T follicular helper cell (primary cell): ENCODE data around the gene PSMC3.

Experiments used
- DNase-seq: peaks from one replicate; pipeline ENCODE4 v3.0.0-alpha.2; 2020; ENCODE audit warnings: low read depth

The PSMC3 gene

DNA sequence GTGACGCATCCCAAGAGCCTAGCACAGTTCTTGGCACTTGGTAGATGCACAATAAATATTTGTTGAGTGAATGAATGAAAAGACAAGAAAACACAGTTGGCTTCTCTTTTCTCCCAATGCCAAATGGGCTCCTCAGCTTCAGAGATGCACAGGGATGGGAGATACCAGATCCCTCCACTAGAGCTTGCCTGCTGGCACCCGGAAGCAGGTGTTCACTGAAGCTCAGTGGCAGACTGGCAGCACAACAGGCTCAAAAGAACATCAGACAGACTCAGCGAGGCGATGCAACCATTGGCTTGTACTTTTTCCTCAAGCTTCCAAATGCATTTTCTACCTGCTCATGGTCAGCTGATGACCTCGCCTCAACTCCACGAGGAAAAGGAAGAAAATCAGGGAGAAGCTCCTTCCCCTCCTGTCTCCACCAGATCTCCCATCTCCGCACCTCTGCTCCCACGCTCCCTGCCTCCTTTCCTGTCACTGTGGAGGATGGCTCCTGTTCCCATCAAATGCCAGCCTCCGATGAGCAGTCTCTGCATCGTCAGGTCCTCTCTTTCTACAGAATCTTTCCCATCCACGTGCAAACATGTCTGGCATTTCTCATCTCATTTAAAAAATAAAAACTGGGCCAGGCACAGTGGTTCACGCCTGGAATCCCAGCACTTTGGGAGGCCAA lies 16.9 kb upstream of the PSMC3 start:
- DNase-seq: no peak

GRCh38 chr11:47442514-47442913 lies 16.3 kb upstream of the PSMC3 start:
- DNase-seq: no peak

- DNase-seq: no peak
Measured at GRCh38 chr11:47441421-47441820, 15.2 kb upstream of the PSMC3 start.

DNA sequence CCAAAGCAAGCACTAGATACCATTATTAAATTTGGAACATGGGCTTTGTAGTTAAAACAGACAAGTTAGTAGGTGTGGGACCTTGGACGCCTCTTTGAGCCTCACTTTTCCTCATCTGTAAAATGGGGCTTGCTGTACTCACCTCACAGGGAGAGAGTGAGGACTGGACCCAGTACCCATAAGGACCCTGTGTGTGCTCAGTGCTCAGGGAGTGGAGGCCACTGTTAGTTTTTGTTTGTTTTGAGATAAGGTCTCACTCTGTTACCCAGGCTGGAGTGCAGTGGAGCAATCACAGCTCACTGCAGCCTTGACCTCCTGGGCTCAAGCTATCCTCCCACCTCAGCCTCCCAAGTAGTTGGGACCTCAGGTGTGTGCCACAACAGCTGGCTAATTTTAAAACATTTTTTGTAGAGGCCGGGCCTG lies 13.8 kb upstream of the PSMC3 start:
- DNase-seq: no peak

- DNase-seq: no peak
Measured at GRCh38 chr11:47438721-47439120, 12.5 kb upstream of the PSMC3 start.

- DNase-seq: no peak
Measured at GRCh38 chr11:47437746-47438418, 11.6 kb upstream of the PSMC3 start.

DNA sequence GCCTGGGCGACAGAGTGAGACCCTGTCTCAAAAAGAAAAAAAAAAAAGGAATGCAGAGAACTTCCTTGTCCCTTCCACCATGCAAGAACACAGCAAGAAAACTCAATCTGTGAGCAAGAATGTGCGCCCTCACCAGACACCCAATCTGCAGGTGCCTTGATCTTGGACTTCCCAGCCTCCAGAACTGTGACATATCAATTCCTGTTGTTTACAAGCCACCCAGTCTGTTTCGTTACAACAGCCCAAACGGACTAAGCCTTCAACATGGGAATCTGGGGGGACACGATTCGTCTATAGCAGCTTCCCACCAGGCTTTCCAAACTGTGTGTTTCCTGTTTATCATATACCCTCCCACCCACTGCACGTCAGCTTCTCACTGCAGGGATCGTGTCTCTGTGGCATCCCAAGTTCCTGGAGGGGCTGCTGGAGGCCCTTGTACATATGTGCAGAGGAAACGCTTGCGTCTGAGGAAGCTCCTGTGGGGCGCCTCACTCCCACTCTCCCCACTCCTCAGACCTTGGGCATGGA lies 11.0 kb upstream of the PSMC3 start:
- no peak for DNase-seq

- no peak for DNase-seq
Measured at GRCh38 chr11:47436726-47437125, 10.5 kb upstream of the PSMC3 start.

DNA sequence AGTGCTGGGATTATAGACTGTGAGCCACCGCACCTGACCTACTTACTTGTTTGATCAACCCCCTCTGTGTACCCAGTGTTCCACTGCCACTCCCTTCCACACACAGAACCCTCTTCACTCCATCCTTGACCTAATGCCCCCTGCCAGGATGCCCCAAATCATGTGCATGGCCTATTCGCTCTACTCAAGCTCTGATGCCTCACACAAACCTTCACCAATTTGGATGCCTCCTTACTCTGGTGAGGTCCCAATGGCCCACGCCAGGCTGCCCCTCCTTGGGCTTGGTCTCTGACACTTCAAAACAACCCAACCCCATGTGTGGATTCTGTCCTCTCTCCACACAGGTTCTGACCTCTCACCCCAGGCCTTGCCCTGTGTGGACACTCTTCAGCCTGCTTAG lies 9.4 kb upstream of the PSMC3 start:
- DNase-seq: no peak

DNA sequence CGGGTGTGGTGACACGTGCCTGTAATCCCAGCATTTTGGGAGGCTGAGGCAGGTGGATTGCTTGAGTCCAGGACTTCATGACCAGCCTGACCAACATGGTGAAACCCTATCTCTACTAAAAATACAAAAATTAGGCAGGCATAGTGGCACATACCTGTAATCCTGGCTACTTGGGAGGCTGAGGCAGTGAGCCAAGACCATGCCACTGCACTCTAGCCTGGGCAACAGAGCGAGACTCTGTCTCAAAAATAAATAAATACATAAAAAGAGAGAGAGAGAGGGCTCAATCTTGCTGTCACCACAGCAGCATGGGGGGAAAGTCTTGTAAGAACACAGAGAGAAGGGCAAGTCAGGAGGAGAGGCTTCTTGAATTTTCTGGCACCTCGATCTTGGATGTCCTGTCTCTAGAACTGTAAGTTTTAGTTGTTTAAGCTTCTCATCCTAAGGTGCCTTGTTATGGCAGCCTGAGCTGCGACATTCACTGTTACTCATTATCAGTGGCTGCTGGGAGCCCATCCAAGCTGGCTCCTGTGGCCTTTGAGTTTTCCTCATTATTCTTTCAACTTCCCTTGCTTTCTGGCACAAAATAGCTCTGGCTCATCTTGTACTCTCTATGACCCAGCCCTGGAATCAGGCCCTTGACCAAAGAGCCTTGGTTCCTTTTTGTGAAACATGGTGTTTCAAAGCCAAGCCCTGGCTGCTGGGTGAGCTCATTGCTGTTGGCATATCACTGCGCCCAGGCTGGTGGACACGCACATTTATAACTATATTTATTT lies 8.0 kb upstream of the PSMC3 start:
- DNase-seq: no peak

DNA sequence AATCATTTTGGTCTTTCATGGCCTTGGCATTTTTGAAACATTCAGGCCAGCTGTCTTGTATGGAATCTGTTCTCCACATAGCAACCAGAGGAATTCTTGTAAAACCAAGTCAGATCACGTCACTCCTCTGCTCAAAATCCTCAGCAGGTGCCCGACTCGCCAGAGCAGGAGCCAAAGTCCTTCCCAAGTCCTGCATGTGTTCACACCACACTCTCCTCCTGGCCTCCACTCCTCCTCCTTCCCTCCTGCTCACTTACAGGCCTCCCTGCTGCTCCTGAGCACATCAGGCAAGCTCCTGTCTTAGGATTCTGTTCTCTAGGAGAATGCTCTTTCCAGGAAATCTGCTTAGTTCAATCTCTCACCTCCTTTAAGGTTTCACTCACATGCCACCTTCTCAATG lies 6.9 kb upstream of the PSMC3 start:
- no peak for DNase-seq

DNA sequence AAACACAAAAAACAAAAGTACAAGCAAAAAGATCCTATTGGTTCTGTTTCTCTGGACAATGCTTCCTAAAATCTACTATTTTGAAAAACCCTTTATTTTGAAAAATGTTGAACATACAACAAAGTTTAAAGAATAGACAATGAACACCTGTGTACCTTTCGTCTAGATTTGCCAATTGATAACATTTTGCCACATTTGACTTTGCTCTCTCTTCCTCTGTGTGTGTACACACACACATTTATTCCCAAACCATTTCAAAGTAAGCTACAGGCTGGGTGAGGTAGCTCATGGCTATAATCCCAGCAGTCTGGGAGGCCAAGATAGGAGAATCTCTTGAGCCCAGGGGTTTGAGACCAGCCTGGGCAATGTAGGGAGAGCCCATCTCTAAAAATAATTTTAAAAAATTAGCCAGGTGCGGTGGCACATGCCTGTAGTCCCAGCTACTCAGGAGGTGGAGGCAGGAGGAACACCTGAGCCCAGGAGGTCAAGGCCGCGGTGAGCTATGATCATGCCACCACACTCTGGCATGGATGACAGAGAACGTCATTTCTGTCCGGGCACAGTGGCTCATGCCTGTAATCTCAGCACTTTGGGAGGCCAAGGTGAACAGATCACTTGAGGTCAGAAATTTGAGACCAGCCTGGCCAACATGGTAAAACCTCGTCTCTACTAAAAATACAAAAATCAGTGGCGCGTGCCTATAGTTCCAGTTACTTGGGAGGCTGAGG lies 5.3 kb upstream of the PSMC3 start:
- no peak for DNase-seq

DNA sequence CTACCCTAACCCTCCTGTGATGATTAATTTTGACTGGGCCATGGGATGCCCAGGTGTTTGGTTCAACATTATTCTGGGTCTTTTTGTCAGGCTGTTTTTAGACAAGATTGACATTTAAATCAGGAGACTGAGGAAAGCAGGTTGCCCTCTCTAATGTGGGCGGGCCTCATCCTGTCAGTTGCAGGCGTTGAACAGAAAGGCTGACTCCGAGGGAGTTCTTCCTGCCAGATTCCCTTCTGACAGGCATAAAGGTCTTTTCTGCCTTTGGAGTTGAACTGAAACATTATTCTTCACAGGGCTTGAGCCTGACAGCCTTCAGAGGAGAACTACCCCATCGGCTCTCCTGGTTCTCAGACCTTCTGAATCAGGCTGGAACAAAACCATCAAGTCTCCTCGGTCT lies 4.3 kb upstream of the PSMC3 start:
- no peak for DNase-seq

DNA sequence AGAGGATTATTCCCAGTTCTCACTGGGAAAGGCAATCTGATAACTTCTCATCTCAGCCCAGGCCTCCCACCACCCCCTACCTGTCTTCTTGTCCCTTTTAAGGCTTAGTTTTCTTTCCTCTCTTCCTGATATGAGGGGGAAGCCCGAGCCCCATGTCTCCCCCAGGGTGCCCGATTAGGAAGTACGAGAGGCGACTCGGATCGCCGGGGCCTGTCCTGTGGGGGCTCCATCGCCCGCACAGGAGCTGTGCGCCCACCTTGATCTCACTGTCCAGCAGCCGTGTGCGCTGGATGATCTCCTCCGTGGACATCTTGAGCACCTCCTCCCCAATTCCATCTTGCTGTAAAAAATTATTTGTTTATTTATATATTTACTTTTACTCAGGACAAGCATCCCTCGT lies 628 bp downstream of the PSMC3 start:
- no peak for DNase-seq

DNA sequence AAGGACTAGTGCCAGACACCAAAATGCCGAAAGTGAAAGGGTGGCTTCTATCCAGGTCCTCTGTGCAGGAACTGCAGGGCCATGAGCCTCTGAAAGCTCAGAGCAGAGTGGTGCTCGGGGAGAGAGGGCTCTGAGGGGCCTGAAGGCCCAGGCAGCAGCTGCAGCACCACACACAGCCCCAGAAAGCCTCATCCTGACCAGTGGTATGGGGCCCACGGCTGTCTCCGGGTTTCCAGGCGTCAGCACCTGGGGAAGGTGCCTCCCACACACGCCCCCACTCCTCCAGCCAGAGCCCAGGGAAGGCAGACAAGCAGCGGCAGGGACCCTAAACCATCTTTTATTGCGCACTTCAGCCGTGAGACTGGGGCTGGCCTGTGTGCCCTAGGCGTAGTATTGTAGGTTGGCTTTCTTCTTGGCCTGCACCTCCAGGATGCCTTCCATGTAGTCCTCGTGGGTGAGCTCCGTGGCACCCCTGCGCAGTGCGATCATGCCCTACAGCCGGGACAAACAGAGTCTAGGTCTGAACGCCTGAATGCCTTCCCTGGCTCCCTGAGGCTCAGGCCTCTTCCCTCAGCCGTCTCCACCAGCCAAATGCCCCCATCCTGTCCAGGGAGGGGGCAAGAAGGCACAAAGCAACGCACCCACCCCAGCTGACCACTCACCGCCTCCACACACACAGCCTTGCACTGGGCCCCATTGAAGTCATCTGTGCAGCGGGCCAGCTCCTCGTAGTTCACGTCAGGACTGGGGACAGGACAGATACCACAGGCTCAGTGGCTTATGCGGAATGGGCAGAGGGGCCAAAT lies 7.6 kb downstream of the PSMC3 start:
- no peak for DNase-seq

DNA sequence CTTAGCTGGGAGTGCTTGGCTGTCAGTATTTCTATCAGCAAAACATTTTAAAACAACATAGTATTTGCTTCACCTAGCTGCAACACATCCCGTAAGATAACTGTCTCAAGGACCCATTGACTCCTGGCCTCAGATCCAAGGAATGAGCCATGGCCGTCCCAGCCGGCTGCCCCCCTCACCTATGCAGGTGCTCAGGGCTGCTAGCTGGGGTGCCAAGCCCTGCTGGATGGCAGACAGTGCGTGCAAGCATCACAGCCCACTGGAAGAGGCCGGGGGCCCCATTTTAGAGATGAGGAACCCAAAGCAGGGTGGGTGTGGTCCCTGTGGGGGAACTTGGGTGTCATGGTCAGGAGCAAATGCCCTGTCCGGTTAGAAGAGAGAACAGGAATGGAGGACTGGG lies 8.5 kb downstream of the PSMC3 start:
- no peak for DNase-seq

DNA sequence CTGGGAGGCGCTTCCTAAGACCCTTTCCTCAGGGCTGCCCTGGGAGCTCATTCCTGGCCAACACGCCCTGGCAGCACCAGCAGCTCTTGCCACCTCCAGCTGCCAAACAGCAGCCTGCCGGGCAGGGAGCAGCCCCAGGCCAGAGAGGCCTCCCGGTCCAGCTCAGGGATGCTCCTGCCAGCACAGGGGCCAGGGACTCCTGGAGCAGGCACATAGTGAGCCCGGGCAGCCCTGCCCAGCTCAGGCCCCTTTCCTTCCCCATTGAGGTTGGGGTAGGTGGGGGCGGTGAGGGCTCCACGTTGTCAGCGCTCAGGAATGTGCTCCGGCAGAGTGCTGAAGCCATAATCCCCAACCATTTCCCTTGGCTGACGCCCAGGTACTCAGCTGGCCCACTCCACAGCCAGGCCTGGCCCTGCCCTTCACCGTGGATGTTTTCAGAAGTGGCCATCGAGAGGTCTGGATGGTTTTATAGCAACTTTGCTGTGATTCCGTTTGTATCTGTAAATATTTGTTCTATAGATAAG lies 10.2 kb downstream of the PSMC3 start:
- DNase-seq: no peak

DNA sequence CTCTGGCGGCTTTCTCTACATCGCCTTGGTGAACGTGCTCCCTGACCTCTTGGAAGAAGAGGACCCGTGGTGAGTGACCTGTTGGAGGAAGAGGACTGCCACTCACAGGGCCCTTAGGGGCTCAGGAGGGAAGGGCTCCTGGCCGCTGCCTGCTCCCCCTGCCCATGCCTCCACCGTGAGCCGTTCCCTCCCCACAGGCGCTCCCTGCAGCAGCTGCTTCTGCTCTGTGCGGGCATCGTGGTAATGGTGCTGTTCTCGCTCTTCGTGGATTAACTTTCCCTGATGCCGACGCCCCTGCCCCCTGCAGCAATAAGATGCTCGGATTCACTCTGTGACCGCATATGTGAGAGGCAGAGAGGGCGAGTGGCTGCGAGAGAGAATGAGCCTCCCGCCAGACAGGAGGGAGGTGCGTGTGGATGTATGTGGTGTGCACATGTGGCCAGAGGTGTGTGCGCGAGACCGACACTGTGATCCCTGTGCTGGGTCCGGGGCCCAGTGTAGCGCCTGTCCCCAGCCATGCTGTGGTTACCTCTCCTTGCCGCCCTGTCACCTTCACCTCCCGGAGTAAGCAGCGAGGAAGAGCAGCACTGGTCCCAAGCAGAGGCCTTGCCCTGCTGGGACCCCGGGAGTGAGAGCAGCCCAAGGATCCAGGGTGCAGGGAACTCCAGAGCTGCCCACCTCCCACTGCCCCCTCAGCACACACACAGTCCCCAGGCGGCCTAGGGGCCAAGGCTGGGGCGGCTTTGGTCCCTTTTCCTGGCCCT lies 11.0 kb downstream of the PSMC3 start:
- DNase-seq: no peak

DNA sequence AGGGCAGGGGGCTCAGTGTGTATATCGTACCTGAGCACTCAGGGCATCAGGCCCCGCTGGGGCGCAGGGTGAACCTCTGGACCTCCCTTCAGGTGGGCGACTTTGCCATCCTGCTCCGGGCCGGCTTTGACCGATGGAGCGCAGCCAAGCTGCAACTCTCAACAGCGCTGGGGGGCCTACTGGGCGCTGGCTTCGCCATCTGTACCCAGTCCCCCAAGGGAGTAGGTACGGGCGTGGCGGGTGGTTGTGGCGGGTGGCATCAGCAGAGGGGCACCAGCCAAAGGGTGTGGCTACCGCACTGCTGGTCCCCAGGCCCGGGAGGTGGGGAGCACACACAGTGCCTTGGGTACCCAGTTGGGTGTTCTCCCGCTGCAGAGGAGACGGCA lies 11.6 kb downstream of the PSMC3 start:
- no peak for DNase-seq

DNA sequence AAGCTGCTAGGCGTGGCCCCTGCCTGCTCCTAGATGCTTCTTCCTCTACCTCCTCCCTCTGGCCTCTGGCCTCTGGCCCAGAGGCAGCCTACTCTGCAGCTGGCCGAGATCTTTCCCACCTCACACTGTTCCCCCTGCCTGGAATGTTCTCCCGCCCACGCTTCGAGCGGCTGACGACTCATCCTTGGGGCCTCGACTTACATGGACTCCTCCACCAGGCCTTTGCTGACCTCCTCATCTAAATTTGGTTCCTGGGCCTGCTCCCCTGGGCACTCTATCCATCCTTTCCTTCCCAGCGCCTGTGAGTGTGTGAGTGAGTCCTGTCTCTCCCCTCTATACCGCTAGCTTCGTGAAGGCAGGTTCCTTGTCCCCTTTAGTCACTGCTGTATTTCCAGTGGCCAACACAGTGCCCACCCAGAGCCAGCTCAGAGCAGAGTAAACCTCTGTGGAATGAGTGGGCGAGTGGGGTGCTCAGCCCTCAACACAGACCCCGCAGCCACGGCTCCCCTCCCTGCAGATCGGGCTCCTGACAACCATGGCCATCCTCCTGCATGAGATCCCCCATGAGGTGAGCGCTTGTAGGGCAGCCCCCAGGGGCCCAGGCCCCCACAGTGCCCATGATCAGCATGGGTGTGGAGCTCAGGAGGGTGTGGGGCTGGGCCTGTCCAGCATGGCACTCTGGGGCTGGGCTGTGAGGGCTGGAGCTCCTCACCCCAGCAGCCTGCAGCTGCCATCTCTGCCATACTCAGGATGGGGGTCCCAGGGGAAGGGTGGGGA lies 12.1 kb downstream of the PSMC3 start:
- no peak for DNase-seq
